ENCODE measurements around the gene WDR11.

Gene WDR11

GRCh38 chr10:120861178-120861855 lies 10.2 kb downstream of the WDR11 start:
- H3K36me3 Mint-ChIP-seq (ENCODE audit: low read depth), result peaks cover 32% of the 10 kb centered on the region
- no peaks in the 10 kb centered on the region for H3K9me3 Mint-ChIP-seq
- no peaks in the 10 kb centered on the region for H3K27me3 Mint-ChIP-seq (ENCODE audit: low read depth)
- H3K4me3 Mint-ChIP-seq, result no peak overlapping the region
- TF ChIP-seq CTCF (IDR thresholded peaks at IDR 0.05; ENCODE audit: unreplicated experiment in 3 of 3), result no peak
- H3K4me1 Mint-ChIP-seq, result no peaks in the 10 kb centered on the region
- H3K27ac Mint-ChIP-seq, result no peak overlapping the region

- TF ChIP-seq CTCF (IDR thresholded peaks at IDR 0.05; ENCODE audit: unreplicated experiment in 3 of 3), result no peak
- H3K4me1 Mint-ChIP-seq, result no peaks in the 10 kb centered on the region
- no peaks in the 10 kb centered on the region for H3K27me3 Mint-ChIP-seq (ENCODE audit: low read depth)
- peaks cover 50% of the 10 kb centered on the region for H3K36me3 Mint-ChIP-seq (ENCODE audit: low read depth)
- H3K27ac Mint-ChIP-seq, result no peak overlapping the region
- H3K4me3 Mint-ChIP-seq, result no peak overlapping the region
- H3K9me3 Mint-ChIP-seq, result no peaks in the 10 kb centered on the region
Observed at GRCh38 chr10:120873741-120874140, 22.6 kb downstream of the WDR11 start.

GRCh38 chr10:120883071-120883470 lies 31.9 kb downstream of the WDR11 start:
- H3K9me3 Mint-ChIP-seq, result no peaks in the 10 kb centered on the region
- no peak overlapping the region for H3K4me3 Mint-ChIP-seq
- H3K27me3 Mint-ChIP-seq (ENCODE audit: low read depth), result no peaks in the 10 kb centered on the region
- no peaks in the 10 kb centered on the region for H3K4me1 Mint-ChIP-seq
- peaks cover 53% of the 10 kb centered on the region for H3K36me3 Mint-ChIP-seq (ENCODE audit: low read depth)
- TF ChIP-seq CTCF (IDR thresholded peaks at IDR 0.05; ENCODE audit: unreplicated experiment in 3 of 3), result no peak
- H3K27ac Mint-ChIP-seq, result no peak overlapping the region

- H3K27me3 Mint-ChIP-seq (ENCODE audit: low read depth), result no peaks in the 10 kb centered on the region
- no peaks in the 10 kb centered on the region for H3K4me1 Mint-ChIP-seq
- H3K4me3 Mint-ChIP-seq, result no peak overlapping the region
- H3K9me3 Mint-ChIP-seq, result no peaks in the 10 kb centered on the region
- peaks cover 63% of the 10 kb centered on the region for H3K36me3 Mint-ChIP-seq (ENCODE audit: low read depth)
- no peak overlapping the region for H3K27ac Mint-ChIP-seq
- no peak for TF ChIP-seq CTCF (IDR thresholded peaks at IDR 0.05; ENCODE audit: unreplicated experiment in 3 of 3)
Observed at GRCh38 chr10:120887482-120887881, 36.3 kb downstream of the WDR11 start.

GRCh38 chr10:120891365-120891764 lies 40.2 kb downstream of the WDR11 start:
- H3K36me3 Mint-ChIP-seq (ENCODE audit: low read depth), result peaks cover 62% of the 10 kb centered on the region
- no peaks in the 10 kb centered on the region for H3K9me3 Mint-ChIP-seq
- no peaks in the 10 kb centered on the region for H3K4me1 Mint-ChIP-seq
- H3K27me3 Mint-ChIP-seq (ENCODE audit: low read depth), result no peaks in the 10 kb centered on the region
- TF ChIP-seq CTCF (IDR thresholded peaks at IDR 0.05; ENCODE audit: unreplicated experiment in 3 of 3), result no peak
- no peak overlapping the region for H3K27ac Mint-ChIP-seq
- no peak overlapping the region for H3K4me3 Mint-ChIP-seq

GRCh38 chr10:120894556-120894955 lies 43.4 kb downstream of the WDR11 start:
- no peak for TF ChIP-seq CTCF (IDR thresholded peaks at IDR 0.05; ENCODE audit: unreplicated experiment in 3 of 3)
- Mint-ChIP-seq H3K9me3 (no peaks in the 10 kb centered on the region), H3K36me3 (ENCODE audit: low read depth) (peaks cover 47% of the 10 kb centered on the region), H3K4me1 (no peaks in the 10 kb centered on the region), H3K27ac (no peak overlapping the region), H3K27me3 (ENCODE audit: low read depth) (no peaks in the 10 kb centered on the region), H3K4me3 (no peak overlapping the region)
